Muscle of back (tissue), 10 donors: ENCODE results near the gene C4orf17. TPM values are rescaled to one million over a fixed set of nuclear protein-coding genes. Genes with fewer than 3 reads are reported as not detected.

ENCODE experiments used
- polyA plus RNA-seq, 10 donors: library from polyadenylated mRNA; unstranded; fragments of 120-200 nt; gene quantifications; one replicate each; pipeline ENCODE4 v1.2.1, GENCODE V29; 2013; ENCODE audit not compliant: insufficient read length in 10 of 10

Gene C4orf17
- polyA plus RNA-seq, 10 donors = 0.07 to 0.21 (median 0.15) TPM; not detected in 4

Other genes with a start within 250 kb of the C4orf17 start
- 1 to 10 TPM in 2 of 10 donors, under 1 TPM in 8; 0.49 to 1.5 (median 0.77) TPM for gene ADH1A, start 220.0 kb upstream of the C4orf17 start, polyA plus RNA-seq
- 10 to 100 TPM in 7 of 10 donors, 1 to 10 TPM in 3; 8.3 to 39.5 (median 14.7) TPM for gene ADH1B, start 189.6 kb upstream of the C4orf17 start, polyA plus RNA-seq
- 1 to 10 TPM; 4.1 to 8.3 (median 6.2) TPM for gene ADH1C, start 158.3 kb upstream of the C4orf17 start, polyA plus RNA-seq
- under 1 TPM in 2 of 10 donors, not detected in 8; 0.05 to 0.19 TPM for gene ADH7, start 75.7 kb upstream of the C4orf17 start, polyA plus RNA-seq
- 10 to 100 TPM in 5 of 10 donors, 1 to 10 TPM in 5; 7.5 to 13.1 (median 9.7) TPM for gene TRMT10A, start 53.0 kb downstream of the C4orf17 start, polyA plus RNA-seq
- 1 to 10 TPM in 5 of 10 donors, under 1 TPM in 5; 0.58 to 2.3 (median 1.0) TPM for gene MTTP, start 63.8 kb downstream of the C4orf17 start, polyA plus RNA-seq
- gene C4orf54, start 146.8 kb downstream of the C4orf17 start, polyA plus RNA-seq = 100 to 1,000 TPM in 4 of 10 donors, 10 to 100 TPM in 6; 54.8 to 134 (median 91.4) TPM